HCEC 1CT (cell line): ENCODE measurements around the gene PACSIN2.
"Not testable (repeated sequence)": the region's sequence is repeated elsewhere in the genome, so short reads cannot be mapped to it uniquely, and the experiment has no call there.

Source experiments
- DNase-seq: peaks from one replicate; pipeline ENCODE4 v3.0.0-alpha.2; 2017

The PACSIN2 gene

DNA sequence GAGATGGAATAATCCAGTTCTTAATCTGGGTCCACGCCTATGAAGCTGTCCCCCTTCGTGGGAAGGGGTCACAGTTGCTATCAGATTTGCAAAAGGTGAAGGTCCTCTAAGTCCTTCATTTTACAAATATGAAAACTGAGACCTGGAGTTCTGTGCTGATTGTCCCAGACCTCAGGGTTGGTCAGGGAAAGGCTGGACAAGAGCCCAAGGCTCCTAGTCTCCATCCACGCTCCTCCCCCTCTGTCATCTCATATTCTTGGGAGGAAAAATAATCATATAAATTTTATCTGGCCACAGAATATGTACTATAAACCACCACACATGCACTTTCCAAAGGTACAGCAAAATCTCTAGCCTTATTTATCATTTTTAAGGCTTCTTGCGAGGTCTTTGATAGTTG is 5.5 kb downstream of the PACSIN2 start:
- no peak for DNase-seq

- DNase-seq: no peak
These were observed 6.0 kb downstream of the PACSIN2 start for GRCh38 chr22:43008921-43009320.

DNA sequence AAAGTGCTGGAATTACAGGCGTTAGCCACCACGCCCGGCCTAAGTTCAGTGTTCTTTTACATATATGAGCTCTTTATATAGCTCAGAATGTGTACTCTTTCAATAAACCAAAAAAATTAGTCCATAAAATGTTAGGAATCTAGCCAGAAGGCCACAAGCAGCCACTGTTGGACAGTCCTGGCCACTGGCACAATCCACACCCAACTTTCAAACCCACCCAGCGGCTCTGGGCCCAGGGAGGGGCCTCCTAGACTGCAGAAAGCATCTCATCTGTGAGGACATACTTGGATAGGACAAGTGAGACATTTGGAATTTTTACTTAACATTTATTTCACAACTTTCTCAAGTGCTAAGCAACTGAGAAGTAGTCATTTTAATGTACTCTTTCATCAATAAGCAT is 6.4 kb downstream of the PACSIN2 start:
- no peak for DNase-seq

DNA sequence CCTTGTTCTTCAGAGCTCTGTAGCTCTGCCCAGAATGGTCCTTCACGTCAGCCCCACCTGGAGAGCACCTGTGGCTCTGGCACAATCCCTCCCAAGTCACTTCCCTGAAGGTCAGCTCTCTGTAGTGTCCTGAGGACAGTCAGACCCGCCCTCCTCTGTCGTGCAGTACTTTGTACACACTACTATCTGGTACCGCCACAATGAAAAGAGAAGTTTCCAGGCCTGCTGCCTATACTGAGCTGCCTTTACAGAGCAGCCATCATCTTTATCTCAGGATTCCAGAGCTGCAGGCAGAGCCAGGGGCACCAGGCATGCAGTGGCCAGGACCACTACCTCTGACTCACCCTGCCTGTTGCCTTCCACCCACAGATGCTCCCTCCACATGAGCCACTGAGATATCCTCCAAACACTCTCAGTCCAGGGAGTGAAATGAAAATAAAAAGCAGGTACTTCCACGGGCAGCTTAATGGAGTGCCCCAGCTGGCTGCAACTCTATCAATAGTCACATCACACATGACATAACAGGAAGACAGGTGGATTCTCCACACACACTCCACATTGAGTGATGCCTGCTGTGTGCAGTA is 7.3 kb downstream of the PACSIN2 start:
- peak; percentile 44 for DNase-seq

GRCh38 chr22:43006753-43007152 is 8.2 kb downstream of the PACSIN2 start:
- no peak for DNase-seq

DNA sequence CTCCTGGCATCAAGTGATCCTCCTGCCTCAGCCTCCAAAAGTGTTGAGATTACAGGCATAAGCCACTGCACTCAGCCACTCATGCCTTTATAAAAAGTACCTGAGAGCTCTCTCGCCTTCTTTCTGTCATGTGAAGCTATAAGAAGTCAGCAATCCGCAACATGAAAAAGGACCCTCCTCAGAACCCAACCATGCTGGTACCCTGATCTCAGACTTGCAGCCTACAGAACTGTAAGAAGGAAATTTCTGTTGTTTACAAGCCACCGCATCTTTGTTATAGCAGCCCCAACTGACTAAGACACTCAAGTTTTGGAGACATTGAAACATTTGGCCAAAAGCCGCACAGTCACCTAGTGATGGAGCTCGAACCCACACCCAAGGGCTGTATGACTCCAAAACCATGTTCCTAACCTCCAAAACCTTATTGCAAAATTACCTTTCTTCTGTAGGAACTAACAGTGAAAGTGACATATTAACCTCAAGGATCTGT is 8.9 kb downstream of the PACSIN2 start:
- DNase-seq: no peak

- no peak for DNase-seq
These were observed 9.8 kb downstream of the PACSIN2 start for GRCh38 chr22:43005106-43005505.

DNA sequence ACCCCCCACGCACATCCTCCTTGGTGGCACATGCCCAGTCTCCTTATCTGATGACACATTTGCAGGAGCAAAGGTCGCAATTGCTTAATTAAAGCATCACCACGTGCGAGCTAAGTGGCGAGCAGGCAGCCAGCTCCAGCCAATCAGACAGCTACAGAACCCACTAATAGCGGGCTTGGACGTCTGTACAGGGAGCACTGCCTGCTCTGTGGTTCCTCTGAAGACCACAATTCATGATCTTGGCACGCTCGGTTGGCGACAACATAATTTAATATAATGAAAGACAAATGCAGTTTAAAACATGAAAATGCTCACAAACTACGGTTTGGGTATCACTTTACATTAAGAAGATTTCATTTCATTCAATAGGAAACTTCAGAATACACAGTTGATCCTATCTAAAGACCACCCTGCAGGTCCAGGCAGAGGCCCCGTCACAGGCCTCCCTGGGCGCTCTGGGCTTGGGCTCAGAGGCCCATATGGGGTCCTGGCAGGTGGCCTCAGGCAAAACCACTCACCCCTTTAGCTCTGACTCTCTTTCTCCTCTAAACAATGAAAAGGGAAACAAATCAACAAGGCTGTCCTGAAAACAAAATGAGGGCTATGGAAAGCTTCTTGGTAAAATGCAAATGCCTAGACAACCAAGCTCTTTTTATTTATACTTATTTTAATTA is 10.4 kb downstream of the PACSIN2 start:
- DNase-seq: no peak

- DNase-seq: peak; percentile 87
These were observed 12.8 kb downstream of the PACSIN2 start for GRCh38 chr22:43002202-43002586.

- no peak for DNase-seq
These were observed 13.4 kb downstream of the PACSIN2 start for GRCh38 chr22:43001271-43002201.

DNA sequence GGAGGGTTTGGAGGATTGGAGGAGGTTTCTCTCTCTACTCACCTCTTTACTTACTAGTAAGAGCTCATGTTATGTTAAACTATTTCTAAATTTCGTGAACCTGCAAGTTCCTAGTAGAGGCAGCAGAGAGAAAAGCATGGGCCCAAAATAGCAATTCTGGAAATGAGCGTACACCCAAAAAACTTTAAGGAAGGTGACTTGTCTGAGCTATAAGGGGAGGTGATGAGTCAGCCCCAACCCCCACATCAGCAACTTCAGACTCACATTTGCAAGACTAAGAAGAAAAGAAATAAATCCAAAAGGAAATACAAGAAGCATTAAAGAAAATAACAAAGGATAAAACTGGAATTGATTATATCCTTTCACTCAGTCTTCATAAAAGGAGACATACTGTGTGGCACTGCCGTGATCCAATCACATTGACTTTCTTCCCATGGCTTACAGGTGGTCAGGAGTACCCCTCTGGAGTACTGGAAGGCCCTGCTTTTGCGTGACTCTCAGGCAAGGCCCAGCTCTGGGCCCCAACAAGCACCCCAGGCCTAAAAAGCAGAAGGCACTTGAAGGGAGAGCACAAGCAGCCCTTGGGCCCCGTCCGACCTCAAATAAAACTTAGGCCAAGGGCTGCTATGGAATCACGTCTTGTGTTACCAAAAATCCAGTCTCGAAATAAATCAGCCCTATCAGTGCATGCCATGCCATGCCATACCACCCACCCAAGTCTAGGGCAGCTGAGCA is 14.3 kb downstream of the PACSIN2 start:
- peak; percentile 58 for DNase-seq

DNA sequence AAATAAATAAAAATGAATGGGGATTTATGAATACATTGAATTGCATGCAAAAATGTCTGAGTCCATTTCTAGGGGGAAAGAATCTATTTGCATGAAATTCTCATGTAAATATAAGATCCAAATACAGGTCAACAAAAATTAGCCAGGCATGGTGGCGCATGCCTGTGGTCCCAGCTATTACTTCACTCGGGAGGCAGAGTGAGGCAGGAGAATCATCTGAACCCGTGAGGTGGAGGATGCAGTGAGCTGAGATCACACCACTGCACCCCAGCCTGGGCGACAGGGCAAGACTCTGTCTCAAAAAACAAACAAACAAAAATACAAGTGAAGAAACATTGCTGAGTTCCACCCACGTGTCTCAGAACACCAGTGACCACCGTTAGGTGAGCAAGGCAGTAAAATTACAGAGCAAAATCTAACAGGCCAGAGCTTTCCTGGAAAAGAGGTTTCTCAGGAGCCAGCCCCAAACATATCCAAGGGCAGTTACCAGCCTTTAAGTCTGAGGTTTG is 17.3 kb downstream of the PACSIN2 start:
- no peak for DNase-seq

GRCh38 chr22:42996646-42997365 is 18.1 kb downstream of the PACSIN2 start:
- DNase-seq: no peak

DNA sequence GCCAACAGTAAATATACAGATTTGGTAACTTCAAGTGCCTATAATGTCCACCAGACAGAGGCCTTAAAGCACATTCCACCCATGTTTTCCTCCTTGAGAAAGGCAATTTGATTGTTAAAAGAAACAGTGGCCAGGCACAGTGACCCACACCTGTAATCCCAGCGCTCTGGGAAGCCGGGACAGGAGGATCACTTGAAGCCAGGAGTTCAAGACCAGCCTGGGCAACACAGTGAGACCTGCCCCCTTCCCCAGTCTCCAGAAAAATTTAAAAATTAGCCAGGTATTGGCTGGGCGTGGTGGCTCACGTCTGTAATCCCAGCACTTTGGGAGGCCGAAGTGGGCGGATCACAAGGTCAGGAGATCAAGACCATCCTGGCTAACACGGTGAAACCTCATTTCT is 19.3 kb downstream of the PACSIN2 start:
- DNase-seq: not testable (repeated sequence)

DNA sequence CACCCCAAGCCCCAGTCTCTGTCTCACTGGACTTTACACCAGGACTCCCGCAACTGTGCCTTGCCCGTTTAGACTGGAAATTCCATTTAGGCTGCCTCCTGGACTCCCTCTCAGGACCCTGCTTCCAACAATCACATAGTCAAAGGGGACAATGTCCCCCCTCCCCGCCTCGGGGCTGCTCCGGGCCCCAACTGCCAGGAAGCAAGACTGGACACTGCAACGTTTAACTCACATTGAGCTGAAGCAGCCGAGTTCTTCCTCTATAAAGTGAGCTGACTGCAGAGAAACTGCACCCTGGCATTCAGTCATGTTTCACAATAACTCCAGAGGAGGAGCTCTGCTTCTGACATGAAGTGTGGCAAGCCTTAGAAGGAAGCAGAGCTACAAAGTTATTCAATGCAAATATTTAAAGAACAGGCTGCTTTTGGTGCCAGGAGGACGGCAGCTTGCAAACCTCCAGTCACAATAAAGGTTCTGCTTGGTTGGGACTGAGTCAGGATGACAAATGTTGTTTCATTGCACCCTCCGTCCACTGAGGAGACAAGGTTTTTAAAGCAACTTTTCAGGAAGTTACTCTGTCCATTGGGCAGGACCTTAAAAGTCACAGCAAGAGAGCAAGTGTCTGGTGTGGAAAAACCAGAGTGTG is 19.9 kb downstream of the PACSIN2 start:
- DNase-seq: peak; percentile 90

GRCh38 chr22:42994276-42994916 is 20.6 kb downstream of the PACSIN2 start:
- DNase-seq: no peak

DNA sequence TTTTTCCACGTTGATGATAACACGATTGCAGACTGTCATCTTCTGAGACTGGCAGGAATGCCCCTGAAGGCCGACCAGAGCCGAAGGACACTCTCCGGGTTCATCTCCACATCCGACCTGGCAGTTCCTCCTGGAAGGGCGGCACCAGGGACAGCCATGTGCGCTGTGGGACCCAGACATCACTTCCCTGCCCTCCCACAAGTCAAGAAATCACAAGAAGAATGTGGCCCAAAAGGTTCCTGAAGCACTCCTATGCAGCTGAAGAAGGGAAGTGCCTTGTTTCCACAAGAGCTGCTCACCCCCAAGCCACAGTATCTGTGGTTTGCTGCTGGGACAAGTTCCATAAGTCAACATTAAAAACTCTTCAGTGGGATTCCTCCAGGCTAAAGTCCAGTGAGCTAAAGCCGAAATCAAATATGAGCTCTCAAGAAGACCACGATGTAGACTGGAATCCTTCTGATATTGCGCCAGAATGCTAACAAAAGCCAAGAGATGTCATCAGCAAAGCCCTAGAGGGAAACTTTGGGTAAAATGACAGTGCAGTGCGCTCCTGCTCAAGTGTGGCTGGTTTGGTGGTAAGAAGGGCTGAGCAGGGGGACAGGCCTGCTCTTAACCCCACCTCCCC is 21.2 kb downstream of the PACSIN2 start:
- peak; percentile 36 for DNase-seq

DNA sequence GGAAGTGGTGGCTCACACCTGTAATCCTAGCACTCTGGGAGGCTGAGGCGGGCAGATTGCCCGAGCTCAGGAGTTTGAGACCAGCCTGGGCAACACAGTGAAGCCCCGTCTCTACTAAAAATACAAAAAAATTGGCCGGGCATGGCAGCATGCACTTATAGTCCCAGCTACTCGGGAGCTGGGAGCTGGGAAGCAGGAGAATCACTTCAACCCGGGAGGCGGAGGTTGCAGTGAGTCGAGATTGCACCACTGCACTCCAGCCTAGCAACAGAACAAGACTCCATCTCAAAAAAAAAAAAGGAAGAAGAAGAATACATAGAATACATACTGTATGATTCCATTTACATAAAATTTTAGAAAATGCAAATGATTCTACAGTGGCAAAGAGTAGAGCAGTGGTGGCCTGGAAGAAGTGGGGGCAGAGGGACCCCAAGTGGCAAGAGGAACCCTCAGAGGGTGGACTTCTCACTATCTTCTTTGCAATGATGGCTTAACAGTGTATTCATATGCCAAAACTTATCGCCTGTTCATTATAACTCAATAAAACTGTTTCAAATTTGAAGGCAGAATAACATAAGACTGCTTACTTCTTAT is 22.0 kb downstream of the PACSIN2 start:
- no peak for DNase-seq

DNA sequence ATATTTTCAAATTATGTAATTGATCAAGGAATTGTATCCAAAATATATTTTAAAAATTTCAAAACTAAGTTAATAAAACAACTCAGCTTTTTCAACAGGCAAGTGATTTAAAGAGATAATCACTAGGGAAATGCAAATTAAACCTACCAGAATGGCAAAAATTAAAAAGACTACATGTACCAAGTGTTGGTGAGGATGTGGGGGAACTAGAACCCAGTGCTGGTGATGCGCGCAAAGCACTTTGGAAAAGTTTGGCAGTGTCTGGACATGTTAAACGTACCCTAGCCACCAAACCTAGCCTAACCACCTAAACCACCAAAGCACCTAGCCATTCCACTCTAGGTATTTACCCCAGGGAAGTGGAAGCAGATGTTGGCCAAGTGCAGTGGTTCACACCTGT is 22.9 kb downstream of the PACSIN2 start:
- no peak for DNase-seq

- DNase-seq: peak; percentile 94
These were observed 23.8 kb downstream of the PACSIN2 start for GRCh38 chr22:42991010-42991651.
